Liver (tissue), 9 donors: ENCODE measurements around the gene NFATC2. TPM values are rescaled to one million over a fixed set of nuclear protein-coding genes. Genes with fewer than 3 reads are reported as not detected.

Source experiments
- DNase-seq: peaks from one replicate; pipeline ENCODE4 v3.0.0-alpha.2; 2017; ENCODE audit warnings: low spot score
- H3K27ac ChIP-seq, 2 donors: one replicate each; pipeline ENCODE4 v1.7.0; 2013; ENCODE audit warnings: inconsistent platforms in 2 of 2, low read length in 2 of 2, control low read depth in 1 of 2, low read depth in 1 of 2, mild to moderate bottlenecking in 1 of 2
- H3K27me3 ChIP-seq, 4 donors: one replicate each; pipeline versions ENCODE4 v1.6.1 to v1.7.0; 2013; ENCODE audit warnings: low read length in 3 of 4, inconsistent platforms in 1 of 4, mild to moderate bottlenecking in 1 of 4, moderate library complexity in 1 of 4; ENCODE audit not compliant: control insufficient read depth in 4 of 4, insufficient read depth in 4 of 4
- H3K36me3 ChIP-seq, 4 donors: one replicate each; pipeline versions ENCODE4 v1.6.1 to v1.7.0; 2013; ENCODE audit warnings: low read length in 3 of 4, mild to moderate bottlenecking in 3 of 4, low read depth in 1 of 4, moderate library complexity in 1 of 4; ENCODE audit not compliant: control insufficient read depth in 4 of 4, insufficient read depth in 3 of 4
- H3K4me1 ChIP-seq, 4 donors: one replicate each; pipeline versions ENCODE4 v1.6.1 to v1.7.0; 2013; ENCODE audit warnings: low read length in 3 of 4, mild to moderate bottlenecking in 3 of 4, moderate library complexity in 1 of 4; ENCODE audit not compliant: control insufficient read depth in 4 of 4, insufficient read depth in 4 of 4
- H3K4me3 ChIP-seq, 3 donors: one replicate each; pipeline versions ENCODE4 v1.6.1 to v1.7.0; 2013; ENCODE audit warnings: low read length in 3 of 3, control low read depth in 1 of 3, low read depth in 1 of 3, mild to moderate bottlenecking in 1 of 3
- H3K9ac ChIP-seq, 2 donors: one replicate each; pipeline ENCODE4 v1.7.0; 2013; ENCODE audit warnings: low read length in 2 of 2, mild to moderate bottlenecking in 2 of 2, moderate library complexity in 2 of 2, control low read depth in 1 of 2, low read depth in 1 of 2
- H3K9me3 ChIP-seq, 4 donors: one replicate each; pipeline versions ENCODE4 v1.6.1 to v1.7.0; 2013; ENCODE audit warnings: low read length in 3 of 4; ENCODE audit not compliant: control insufficient read depth in 4 of 4
- EGR1 ChIP-seq, 2 donors: IDR thresholded peaks; 2 replicates each; pipeline ENCODE4 v1.6.1; 2016 to 2018; ENCODE audit warnings: antibody characterized with exemption in 2 of 2, low read depth in 2 of 2
- FOXA1 ChIP-seq: IDR thresholded peaks from 2 replicates; pipeline ENCODE4 v1.6.1; 2016; ENCODE audit warnings: antibody characterized with exemption
- FOXA2 ChIP-seq: IDR thresholded peaks from 2 replicates; pipeline ENCODE4 v1.6.1; 2016; ENCODE audit warnings: antibody characterized with exemption
- GABPA ChIP-seq, 2 donors: IDR thresholded peaks in 1 of 2; conservative IDR thresholded peaks in 1 of 2; 2 replicates each; pipeline ENCODE4 v1.6.1; 2016; ENCODE audit warnings: antibody characterized with exemption in 2 of 2, mild to moderate bottlenecking in 1 of 2, moderate library complexity in 1 of 2
- HNF4A ChIP-seq, 2 donors: conservative IDR thresholded peaks; 2 replicates each; pipeline ENCODE4 v1.6.1; 2016; ENCODE audit warnings: antibody characterized with exemption in 2 of 2, mild to moderate bottlenecking in 2 of 2
- HNF4G ChIP-seq: IDR thresholded peaks from 2 replicates; pipeline ENCODE4 v1.6.1; 2016; ENCODE audit warnings: antibody characterized with exemption
- JUND ChIP-seq, 2 donors: IDR thresholded peaks; 2 replicates each; pipeline ENCODE4 v1.6.1; 2016; ENCODE audit warnings: antibody characterized with exemption in 2 of 2
- MAX ChIP-seq: IDR thresholded peaks from 2 replicates; pipeline ENCODE4 v1.6.1; 2016; ENCODE audit warnings: antibody characterized with exemption
- NR2F2 ChIP-seq: IDR thresholded peaks from 2 replicates; pipeline ENCODE4 v1.6.1; 2016; ENCODE audit warnings: antibody characterized with exemption
- RAD21 ChIP-seq, 2 donors: IDR thresholded peaks; 2 replicates each; pipeline ENCODE4 v1.6.1; 2016; ENCODE audit warnings: antibody characterized with exemption in 2 of 2, mild to moderate bottlenecking in 2 of 2
- RXRA ChIP-seq, 2 donors: IDR thresholded peaks; 2 replicates each; pipeline ENCODE4 v1.6.1; 2017 to 2018; ENCODE audit warnings: antibody characterized with exemption in 2 of 2, mild to moderate bottlenecking in 1 of 2
- SP1 ChIP-seq: IDR thresholded peaks from 2 replicates; pipeline ENCODE4 v1.6.1; 2018; ENCODE audit warnings: antibody characterized with exemption, mild to moderate bottlenecking
- TAF1 ChIP-seq: conservative IDR thresholded peaks from 2 replicates; pipeline ENCODE4 v1.6.1; 2016; ENCODE audit warnings: antibody characterized with exemption, mild to moderate bottlenecking
- YY1 ChIP-seq: IDR thresholded peaks from 2 replicates; pipeline ENCODE4 v1.6.1; 2016; ENCODE audit warnings: antibody characterized with exemption, mild to moderate bottlenecking
- ZBTB33 ChIP-seq: IDR thresholded peaks from 2 replicates; pipeline ENCODE4 v1.6.1; 2016; ENCODE audit warnings: antibody characterized with exemption
- WGBS: extraction: QIAGEN DNeasy Blood & Tissue Kit; methylation state at CpG from one replicate; pipeline ENCODE4 v1.1.7; 2013; 5-methylcytosine and 5-hydroxymethylcytosine counted together
- polyA plus RNA-seq, 2 donors: library from polyadenylated mRNA; stranded (reverse) in 1 of 2; unstranded in 1 of 2; fragments of 200-250 nt in 1 of 2; fragments of >200 nt in 1 of 2; fragmentation: Nextera tagmentation in 1 of 2; extraction: Ambion mirVana in 1 of 2; gene quantifications; one replicate each; pipeline versions ENCODE4 v1.2.1 to v1.2.3, GENCODE V29; 2013 to 2015
- total RNA-seq, 2 donors: library from RNA; depleted of rRNA; stranded (reverse); fragments of >200 nt; gene quantifications; one replicate each; pipeline ENCODE4 v1.2.3, GENCODE V29; 2014
- TF ChIP-seq, protein P1 (sequence below): fragments of 150-350 bp; IDR thresholded peaks from 2 replicates; pipeline ENCODE4 v1.5.1; 2017; ENCODE audit warnings: improper control_type of control experiment, low read depth, low read length; ENCODE audit not compliant: missing input control
- TF ChIP-seq, protein P2 (sequence below): IDR thresholded peaks from 2 replicates; pipeline ENCODE4 v1.6.1; 2016; ENCODE audit warnings: antibody characterized with exemption, mild to moderate bottlenecking
- TF ChIP-seq, protein P3 (sequence below): IDR thresholded peaks from 2 replicates; pipeline ENCODE4 v1.6.1; 2016; ENCODE audit warnings: antibody characterized with exemption
- donor health status: healthy.
- donor health status: healthy.
- donor health status: healthy.
- donor health status: healthy.
- donor health status: healthy.

Gene NFATC2
- total and polyA plus RNA-seq, 4 donors = 1.2 to 6.7 (median 2.6) TPM

- Histone ChIP-seq H3K36me3 (peaks cover 0 to 6% (median 1%) of the 10 kb centered on the region in 4 donors), H3K9ac (no peak overlapping the region), H3K27me3 (no peaks in the 10 kb centered on the region), H3K4me1 (peaks cover 0 to 7% (median 0%) of the 10 kb centered on the region in 4 donors), H3K9me3 (no peaks in the 10 kb centered on the region), H3K27ac (no peak overlapping the region), H3K4me3 (no peak overlapping the region)
- DNase-seq = no peak
- 96% methylated on average over 15 of the region's 15 CpGs for WGBS
- TF ChIP-seq, protein P1, sequence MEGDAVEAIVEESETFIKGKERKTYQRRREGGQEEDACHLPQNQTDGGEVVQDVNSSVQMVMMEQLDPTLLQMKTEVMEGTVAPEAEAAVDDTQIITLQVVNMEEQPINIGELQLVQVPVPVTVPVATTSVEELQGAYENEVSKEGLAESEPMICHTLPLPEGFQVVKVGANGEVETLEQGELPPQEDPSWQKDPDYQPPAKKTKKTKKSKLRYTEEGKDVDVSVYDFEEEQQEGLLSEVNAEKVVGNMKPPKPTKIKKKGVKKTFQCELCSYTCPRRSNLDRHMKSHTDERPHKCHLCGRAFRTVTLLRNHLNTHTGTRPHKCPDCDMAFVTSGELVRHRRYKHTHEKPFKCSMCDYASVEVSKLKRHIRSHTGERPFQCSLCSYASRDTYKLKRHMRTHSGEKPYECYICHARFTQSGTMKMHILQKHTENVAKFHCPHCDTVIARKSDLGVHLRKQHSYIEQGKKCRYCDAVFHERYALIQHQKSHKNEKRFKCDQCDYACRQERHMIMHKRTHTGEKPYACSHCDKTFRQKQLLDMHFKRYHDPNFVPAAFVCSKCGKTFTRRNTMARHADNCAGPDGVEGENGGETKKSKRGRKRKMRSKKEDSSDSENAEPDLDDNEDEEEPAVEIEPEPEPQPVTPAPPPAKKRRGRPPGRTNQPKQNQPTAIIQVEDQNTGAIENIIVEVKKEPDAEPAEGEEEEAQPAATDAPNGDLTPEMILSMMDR = no peak
- TF ChIP-seq GABPA (IDR thresholded peaks at IDR 0.05 in 1 of 2, conservative IDR thresholded peaks at IDR 0.05 in 1 of 2) (no peak), FOXA1 (no peak), YY1 (no peak), HNF4A (conservative IDR thresholded peaks at IDR 0.05) (no peak), MAX (no peak), RAD21 (IDR thresholded peaks at IDR 0.05) (no peak), FOXA2 (no peak), HNF4G (no peak), JUND (IDR thresholded peaks at IDR 0.05) (no peak), RXRA (IDR thresholded peaks at IDR 0.05) (no peak), EGR1 (IDR thresholded peaks at IDR 0.05; ENCODE audit: low read depth in 2 of 2) (no peak), SP1 (no peak), ZBTB33 (no peak), TAF1 (no peak), NR2F2 (no peak)
- TF ChIP-seq, protein P2, sequence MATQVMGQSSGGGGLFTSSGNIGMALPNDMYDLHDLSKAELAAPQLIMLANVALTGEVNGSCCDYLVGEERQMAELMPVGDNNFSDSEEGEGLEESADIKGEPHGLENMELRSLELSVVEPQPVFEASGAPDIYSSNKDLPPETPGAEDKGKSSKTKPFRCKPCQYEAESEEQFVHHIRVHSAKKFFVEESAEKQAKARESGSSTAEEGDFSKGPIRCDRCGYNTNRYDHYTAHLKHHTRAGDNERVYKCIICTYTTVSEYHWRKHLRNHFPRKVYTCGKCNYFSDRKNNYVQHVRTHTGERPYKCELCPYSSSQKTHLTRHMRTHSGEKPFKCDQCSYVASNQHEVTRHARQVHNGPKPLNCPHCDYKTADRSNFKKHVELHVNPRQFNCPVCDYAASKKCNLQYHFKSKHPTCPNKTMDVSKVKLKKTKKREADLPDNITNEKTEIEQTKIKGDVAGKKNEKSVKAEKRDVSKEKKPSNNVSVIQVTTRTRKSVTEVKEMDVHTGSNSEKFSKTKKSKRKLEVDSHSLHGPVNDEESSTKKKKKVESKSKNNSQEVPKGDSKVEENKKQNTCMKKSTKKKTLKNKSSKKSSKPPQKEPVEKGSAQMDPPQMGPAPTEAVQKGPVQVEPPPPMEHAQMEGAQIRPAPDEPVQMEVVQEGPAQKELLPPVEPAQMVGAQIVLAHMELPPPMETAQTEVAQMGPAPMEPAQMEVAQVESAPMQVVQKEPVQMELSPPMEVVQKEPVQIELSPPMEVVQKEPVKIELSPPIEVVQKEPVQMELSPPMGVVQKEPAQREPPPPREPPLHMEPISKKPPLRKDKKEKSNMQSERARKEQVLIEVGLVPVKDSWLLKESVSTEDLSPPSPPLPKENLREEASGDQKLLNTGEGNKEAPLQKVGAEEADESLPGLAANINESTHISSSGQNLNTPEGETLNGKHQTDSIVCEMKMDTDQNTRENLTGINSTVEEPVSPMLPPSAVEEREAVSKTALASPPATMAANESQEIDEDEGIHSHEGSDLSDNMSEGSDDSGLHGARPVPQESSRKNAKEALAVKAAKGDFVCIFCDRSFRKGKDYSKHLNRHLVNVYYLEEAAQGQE = no peak
- TF ChIP-seq, protein P3, sequence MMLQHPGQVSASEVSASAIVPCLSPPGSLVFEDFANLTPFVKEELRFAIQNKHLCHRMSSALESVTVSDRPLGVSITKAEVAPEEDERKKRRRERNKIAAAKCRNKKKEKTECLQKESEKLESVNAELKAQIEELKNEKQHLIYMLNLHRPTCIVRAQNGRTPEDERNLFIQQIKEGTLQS = no peak
Measured at GRCh38 chr20:51482836-51483473, 59.6 kb downstream of the NFATC2 start.
